Activated CD4-positive, alpha-beta T cell treated with anti-CD3 and anti-CD28 coated beads for 48 hours (primary cell): ENCODE results near the gene KLK8.
"Not testable (repeated sequence)": the region's sequence is repeated elsewhere in the genome, so short reads cannot be mapped to it uniquely, and the experiment has no call there.

Experiments used
- DNase-seq: peaks from one replicate; pipeline ENCODE4 v3.0.0-alpha.2; 2020

The KLK8 gene

DNA sequence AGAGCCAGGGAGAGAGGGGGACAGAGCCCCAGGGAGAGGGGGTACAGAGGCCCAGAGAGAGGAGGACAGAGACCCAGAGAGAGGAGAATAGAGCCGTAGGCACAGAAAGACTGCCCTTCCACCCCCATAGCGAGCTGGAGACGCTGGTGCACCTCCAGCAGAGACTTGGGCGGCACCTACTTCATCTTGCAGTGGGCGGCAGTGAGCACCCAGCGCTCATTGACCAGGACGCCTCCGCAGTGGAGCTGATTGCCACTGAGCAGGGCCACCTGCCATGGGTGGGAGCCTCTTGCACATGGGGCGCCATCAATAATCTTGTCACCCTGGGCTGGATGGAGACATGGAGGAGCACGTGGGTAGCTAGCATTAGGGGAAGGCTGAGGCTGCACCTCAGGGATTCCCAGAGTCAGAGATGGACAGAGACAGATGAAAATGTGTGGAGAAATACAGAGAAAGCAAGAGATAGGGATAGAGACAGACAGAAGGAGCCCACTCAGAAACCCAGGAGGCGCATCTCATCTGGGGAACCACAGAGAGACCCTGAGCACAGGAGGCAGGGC lies 19.7 kb downstream of the KLK8 start:
- no peak for DNase-seq

DNA sequence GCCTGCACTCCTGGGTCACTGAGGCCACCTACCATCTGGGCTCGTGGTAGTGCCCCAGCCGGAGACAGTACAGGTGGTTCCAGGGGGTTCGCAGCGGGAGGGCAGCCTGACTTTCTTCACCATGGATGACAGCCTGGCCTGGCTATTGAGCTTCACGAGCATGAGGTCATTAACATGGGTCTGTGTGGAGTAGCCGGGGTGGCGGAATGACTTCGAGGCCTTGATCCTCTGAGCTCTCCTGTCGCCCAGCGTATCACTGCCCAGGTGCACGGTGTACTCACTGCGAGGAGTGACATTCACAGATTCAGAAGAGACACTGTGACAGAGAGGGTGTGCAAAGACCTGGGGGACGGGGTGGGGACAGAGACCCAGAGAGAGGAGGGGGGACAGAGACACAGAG lies 21.2 kb downstream of the KLK8 start:
- no peak for DNase-seq

DNA sequence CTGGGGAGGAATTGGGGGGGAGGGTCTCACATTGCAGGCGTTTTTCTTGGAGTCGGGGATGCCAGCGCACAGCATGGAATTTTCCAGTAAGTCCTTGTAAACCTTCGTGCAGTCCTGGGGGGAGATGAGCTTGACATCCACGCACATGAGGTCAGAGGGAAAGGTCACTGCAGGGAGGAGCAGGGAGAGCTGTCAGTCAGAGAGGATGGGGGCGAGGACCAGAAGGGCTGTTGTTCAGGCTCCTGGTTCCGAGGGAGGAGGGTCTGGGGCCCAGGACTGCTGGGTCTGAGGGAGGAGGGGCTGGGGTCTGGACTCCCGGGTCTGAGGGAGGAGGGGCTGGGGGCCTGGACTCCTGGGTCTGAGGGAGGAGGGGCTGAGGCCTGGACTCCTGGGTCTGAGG lies 21.6 kb downstream of the KLK8 start:
- no peak for DNase-seq

- no peak for DNase-seq
Measured at GRCh38 chr19:50978772-50979390, 22.5 kb downstream of the KLK8 start.

DNA sequence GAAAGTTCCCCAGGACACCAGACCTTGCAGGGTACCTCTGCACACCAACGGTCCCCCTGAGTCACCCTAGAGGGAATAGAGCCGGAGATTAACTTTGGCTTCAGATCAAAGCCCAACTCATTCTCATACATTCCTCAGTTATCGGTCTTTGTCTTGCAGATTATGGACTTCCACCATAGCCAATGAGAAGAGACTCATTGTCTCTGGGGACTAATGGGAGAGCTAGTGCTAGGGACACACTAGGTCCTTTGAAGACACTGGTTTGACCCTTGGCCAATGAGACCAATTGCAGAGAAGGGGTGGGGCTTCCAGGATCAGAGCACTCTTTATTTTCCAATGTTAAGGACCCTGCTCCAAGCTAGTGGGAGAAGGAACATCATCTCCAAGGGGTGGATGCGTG lies 23.8 kb downstream of the KLK8 start:
- DNase-seq = no peak

DNA sequence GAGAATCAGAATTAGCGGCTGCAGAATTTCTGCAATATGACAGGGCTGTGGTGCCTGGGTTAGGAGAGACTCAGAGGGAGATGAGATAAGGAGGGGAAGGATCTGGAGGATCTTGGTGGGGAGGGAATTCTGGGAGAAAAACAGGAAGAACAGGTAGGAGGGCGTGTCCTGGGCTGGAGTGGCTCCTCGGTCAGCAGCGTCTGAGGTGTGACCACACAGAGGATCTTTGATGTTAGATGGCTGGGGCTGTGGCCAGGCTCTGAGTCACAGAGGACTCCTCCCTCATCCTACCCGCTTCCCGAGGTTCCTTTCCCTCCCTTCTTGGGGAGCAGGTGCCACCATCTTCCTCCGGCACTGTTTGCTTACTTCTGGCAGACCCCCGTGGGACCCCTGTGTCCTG lies 25.6 kb downstream of the KLK8 start:
- DNase-seq = no peak

GRCh38 chr19:50974702-50975556 lies 26.5 kb downstream of the KLK8 start:
- DNase-seq = no peak

DNA sequence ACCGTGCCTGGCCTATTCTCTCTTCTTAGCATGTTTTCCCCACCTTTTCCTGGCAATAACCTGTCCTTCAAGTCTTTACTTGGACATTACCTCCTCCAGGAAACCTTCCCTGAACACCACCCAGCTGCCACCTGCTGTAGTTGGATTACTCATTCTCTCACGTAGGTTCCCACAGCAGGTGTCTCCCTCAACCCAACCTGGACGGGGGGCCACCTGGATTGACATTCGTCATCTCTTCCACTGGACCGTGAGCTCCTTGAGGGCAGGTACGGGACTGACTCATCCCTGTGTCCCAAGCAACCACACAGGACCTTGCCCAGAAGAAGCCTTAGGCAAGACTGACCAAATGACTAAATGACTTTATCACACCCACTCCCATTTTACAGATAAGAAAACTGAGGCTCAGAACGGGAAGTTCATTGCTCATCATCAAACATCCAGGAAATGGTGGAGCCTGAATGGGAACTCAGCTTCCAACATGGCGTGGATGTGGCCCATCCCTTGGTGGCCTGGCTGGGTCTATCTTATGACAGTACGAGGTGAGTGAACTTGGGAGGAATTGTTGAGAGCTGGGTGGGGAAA lies 28.5 kb downstream of the KLK8 start:
- no peak for DNase-seq

- DNase-seq = not testable (repeated sequence)
Measured at GRCh38 chr19:50969810-50970209, 31.6 kb downstream of the KLK8 start.

DNA sequence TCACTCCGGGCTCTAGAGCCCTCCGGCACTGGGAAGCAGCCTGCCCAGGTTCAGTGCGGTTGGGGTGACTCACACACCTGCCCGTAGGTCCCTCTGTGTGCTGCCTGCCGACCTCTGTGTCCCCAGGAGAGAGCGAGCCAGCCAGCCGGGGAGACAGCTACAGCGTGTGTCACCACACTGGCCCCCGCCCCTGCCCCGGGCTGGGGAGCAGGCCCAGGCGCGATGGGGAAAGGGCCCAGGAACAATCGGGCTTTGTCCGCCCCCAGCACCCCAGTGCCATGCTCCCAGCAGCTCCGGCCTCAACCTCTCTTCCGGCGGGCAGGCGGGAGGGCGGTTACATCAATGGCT lies 32.0 kb downstream of the KLK8 start, which contains the start of gene KLK6:
TSS of gene KLK6 (minus strand) at position 179 of the 348 bp plus-strand sequence. CDS start 1,487 bp downstream, outside the sequence.
- DNase-seq = no peak

GRCh38 chr19:50968716-50969412 lies 32.5 kb downstream of the KLK8 start:
- DNase-seq = no peak

- DNase-seq = no peak
Measured at GRCh38 chr19:50967929-50968715, 33.3 kb downstream of the KLK8 start.

- no peak for DNase-seq
Measured at GRCh38 chr19:50964266-50964665, 37.1 kb downstream of the KLK8 start.

GRCh38 chr19:50963381-50963780 lies 38.0 kb downstream of the KLK8 start:
- DNase-seq = no peak

GRCh38 chr19:50962245-50962644 lies 39.2 kb downstream of the KLK8 start:
- no peak for DNase-seq

- no peak for DNase-seq
Measured at GRCh38 chr19:50959731-50960500, 41.5 kb downstream of the KLK8 start.

DNA sequence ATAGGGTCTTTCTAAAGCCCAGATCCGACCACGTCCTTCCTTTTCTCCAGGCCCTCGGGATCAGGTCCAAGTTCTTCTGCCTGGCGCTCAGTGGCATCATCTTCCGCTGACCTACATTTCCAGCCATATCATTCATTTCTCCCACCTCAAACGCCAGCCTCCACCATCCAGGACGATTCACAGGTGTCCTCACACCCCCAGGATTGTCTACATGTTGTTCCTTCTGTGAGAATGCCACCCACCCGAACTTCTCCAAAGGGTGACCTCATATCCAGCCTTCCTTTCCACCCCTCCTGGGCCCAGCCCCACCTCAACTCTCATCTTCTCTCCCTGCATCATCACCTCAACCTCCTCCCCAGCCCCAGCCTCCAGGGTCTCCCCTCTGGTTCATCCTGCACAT lies 43.8 kb downstream of the KLK8 start:
- no peak for DNase-seq

DNA sequence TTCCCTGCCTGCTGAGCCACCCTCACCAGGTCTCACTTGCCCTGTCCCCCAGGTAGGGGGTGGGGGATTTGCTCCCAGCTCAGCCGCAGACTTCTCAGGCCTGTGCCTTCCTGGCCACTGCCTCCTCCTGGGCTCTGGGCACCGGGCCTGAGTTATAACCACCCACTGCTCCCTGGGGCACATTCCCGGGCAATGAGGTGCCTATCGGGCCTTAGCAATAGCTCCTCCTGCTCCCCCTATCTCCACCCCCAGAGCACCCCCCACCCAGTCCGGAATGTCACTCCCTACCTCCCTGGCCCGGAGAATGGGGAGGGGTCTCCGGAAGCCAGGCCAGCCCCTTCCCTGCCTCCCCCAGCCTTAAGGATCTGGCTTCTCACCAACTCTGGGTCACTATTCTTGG lies 48.5 kb downstream of the KLK8 start, which contains the start of gene KLK5:
TSS of gene KLK5 (minus strand) at position 129 of the 400 bp plus-strand sequence. CDS start 381 bp downstream, outside the sequence.
- no peak for DNase-seq

DNA sequence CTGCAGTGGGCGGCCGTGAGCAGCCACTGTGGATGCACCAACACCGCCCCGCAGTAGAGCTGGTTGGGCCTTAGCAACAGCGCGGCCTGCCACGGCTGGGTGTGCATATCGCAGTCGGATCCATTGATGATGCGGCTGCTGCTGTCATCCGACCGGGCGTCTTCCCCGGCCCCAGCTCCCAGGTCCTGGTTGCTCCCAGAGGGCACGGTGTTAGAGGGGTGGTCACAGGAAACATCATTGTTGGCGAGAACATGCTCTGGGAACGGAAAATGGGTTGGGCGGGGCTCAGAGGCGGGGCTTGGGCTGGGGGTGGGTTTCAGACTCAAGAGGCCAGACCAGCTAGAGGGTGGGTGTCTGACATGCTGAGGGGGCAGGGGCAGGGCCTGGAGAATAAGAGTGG lies 51.5 kb downstream of the KLK8 start:
- DNase-seq = no peak

- no peak for DNase-seq
Measured at GRCh38 chr19:50947123-50947522, 54.3 kb downstream of the KLK8 start.
